GM23338 (cell line): Measurements from ENCODE around the gene TRIM32. TPM values are rescaled to one million over a fixed set of nuclear protein-coding genes. Genes with fewer than 3 reads are reported as not detected.

Experiments
- ATAC-seq: fragments of 200-7000 bp; cut with Tn5 transposase; 3 replicates; pipeline ENCODE4 v1.9.1; 2020
- DNase-seq: peaks from one replicate; pipeline ENCODE4 v3.0.0-alpha.2; 2015; ENCODE audit warnings: low spot score
- H2AFZ ChIP-seq: fragments of 200-600 bp; sonication (generic); 2 replicates; pipeline ENCODE4 v1.8.0; 2016; ENCODE audit warnings: antibody characterized with exemption, mild to moderate bottlenecking, moderate library complexity
- H3F3A ChIP-seq: fragments of 200-600 bp; sonication (generic); replicated peaks from 2 replicates; pipeline ENCODE4 v1.8.0; 2017; ENCODE audit warnings: antibody characterized with exemption, mixed run types, low read depth
- H3K27ac ChIP-seq: fragments of 200-600 bp; sonication (generic); 2 replicates; pipeline ENCODE4 v1.6.1; 2016; ENCODE audit warnings: low read depth
- H3K27me3 ChIP-seq: fragments of 200-600 bp; sonication (generic); 2 replicates; pipeline ENCODE4 v1.8.0; 2016; ENCODE audit warnings: mild to moderate bottlenecking, mixed run types, moderate library complexity; ENCODE audit not compliant: insufficient read depth
- H3K36me3 ChIP-seq: fragments of 200-600 bp; sonication (generic); 2 replicates; pipeline ENCODE4 v1.8.0; 2016; ENCODE audit warnings: mild to moderate bottlenecking; ENCODE audit not compliant: insufficient read depth
- H3K4me1 ChIP-seq: fragments of 200-600 bp; sonication (generic); 2 replicates; pipeline ENCODE4 v1.8.0; 2016; ENCODE audit warnings: mild to moderate bottlenecking, moderate library complexity; ENCODE audit not compliant: insufficient read depth
- H3K4me2 ChIP-seq: fragments of 200-600 bp; sonication (generic); 2 replicates; pipeline ENCODE4 v1.7.1; 2017; ENCODE audit warnings: mixed run types
- H3K4me3 ChIP-seq: fragments of 200-600 bp; sonication (generic); 2 replicates; pipeline ENCODE4 v1.6.1; 2016; ENCODE audit warnings: mixed run types
- H3K79me2 ChIP-seq: fragments of 200-600 bp; sonication (generic); replicated peaks from 2 replicates; pipeline ENCODE4 v1.8.0; 2017; ENCODE audit warnings: mild to moderate bottlenecking; ENCODE audit not compliant: insufficient read depth
- H3K9me2 ChIP-seq: fragments of 200-600 bp; sonication (generic); 2 replicates; pipeline ENCODE4 v1.8.0; 2017; ENCODE audit not compliant: insufficient read depth
- H4K20me1 ChIP-seq: fragments of 200-600 bp; sonication (generic); replicated peaks from 2 replicates; pipeline ENCODE4 v1.8.0; 2017; ENCODE audit warnings: mild to moderate bottlenecking; ENCODE audit not compliant: insufficient read depth
- H3K27ac Mint-ChIP-seq: 2 replicates; pipeline ENCODE4 v1.8.0; 2020; ENCODE audit warnings: inconsistent platforms, mild to moderate bottlenecking, moderate library complexity, mixed read lengths
- H3K27me3 Mint-ChIP-seq: 3 replicates; pipeline ENCODE4 v1.8.0; 2022; ENCODE audit warnings: low read depth, mild to moderate bottlenecking, moderate library complexity, mixed read lengths, inconsistent platforms; ENCODE audit not compliant: insufficient read depth, poor library complexity
- H3K36me3 Mint-ChIP-seq: 3 replicates; pipeline ENCODE4 v1.8.0; 2021; ENCODE audit warnings: low read depth, mild to moderate bottlenecking, inconsistent platforms, moderate library complexity, mixed read lengths
- H3K4me1 Mint-ChIP-seq: 3 replicates; pipeline ENCODE4 v1.8.0; 2020; ENCODE audit warnings: mild to moderate bottlenecking, inconsistent platforms, mixed read lengths
- H3K4me3 Mint-ChIP-seq: 3 replicates; pipeline ENCODE4 v1.8.0; 2021; ENCODE audit warnings: moderate library complexity, mild to moderate bottlenecking, inconsistent platforms, mixed read lengths
- H3K9me3 Mint-ChIP-seq: 3 replicates; pipeline ENCODE4 v1.8.0; 2020; ENCODE audit warnings: moderate library complexity, mild to moderate bottlenecking, inconsistent platforms, mixed read lengths
- CREB1 ChIP-seq: fragments of 250-450 bp; sonication (Bioruptor Pico); IDR thresholded peaks from 2 replicates; pipeline ENCODE4 v1.5.0; 2020; ENCODE audit warnings: low read depth, mild to moderate bottlenecking, moderate library complexity
- EZH2phosphoT487 ChIP-seq: fragments of 200-600 bp; sonication (generic); IDR thresholded peaks from one replicate; pipeline ENCODE4 v1.8.1; 2018; ENCODE audit warnings: antibody characterized with exemption; ENCODE audit not compliant: unreplicated experiment
- JUNB ChIP-seq: IDR thresholded peaks from one replicate; pipeline ENCODE4 v1.6.1; 2016; ENCODE audit warnings: antibody characterized with exemption; ENCODE audit not compliant: unreplicated experiment
- STAT1 ChIP-seq: IDR thresholded peaks from one replicate; pipeline ENCODE4 v1.6.1; 2016; ENCODE audit warnings: antibody characterized with exemption; ENCODE audit not compliant: unreplicated experiment
- ZNF331 ChIP-seq: fragments of 250-450 bp; sonication (Bioruptor Pico); IDR thresholded peaks from 2 replicates; pipeline ENCODE4 v1.5.0; 2020; ENCODE audit warnings: low read depth, mild to moderate bottlenecking, moderate library complexity
- polyA plus RNA-seq: library from polyadenylated mRNA; unstranded; fragments of >200 nt; fragmentation: Nextera tagmentation; extraction: Ambion mirVana; gene quantifications from 2 replicates; pipeline ENCODE4 v1.2.1, GENCODE V29; 2016
- total RNA-seq: library from RNA; depleted of rRNA; stranded (reverse); fragments of >200 nt; shearing (Covaris generic); gene quantifications from 2 replicates; pipeline ENCODE4 v1.2.3, GENCODE V29; 2014
- TF ChIP-seq, protein P1 (sequence below), 2 experiments: fragments of 200-600 bp in 1 of 2; sonication (generic) in 1 of 2; conservative IDR thresholded peaks; 2 replicates each; pipeline versions ENCODE4 v1.5.1 to v1.6.1; 2016 to 2017; ENCODE audit warnings: antibody characterized with exemption in 2 of 2, low read depth in 2 of 2, mild to moderate bottlenecking in 2 of 2, moderate library complexity in 1 of 2
- TF ChIP-seq, protein P2 (sequence below): IDR thresholded peaks from one replicate; pipeline ENCODE4 v1.6.1; 2018; ENCODE audit warnings: antibody characterized with exemption; ENCODE audit not compliant: unreplicated experiment
- TF ChIP-seq, protein P3 (sequence below): IDR thresholded peaks from 2 replicates; pipeline ENCODE4 v1.6.1; 2016; ENCODE audit warnings: antibody characterized with exemption
- TF ChIP-seq, protein P4 (sequence below): fragments of 250-450 bp; sonication (Bioruptor Pico); IDR thresholded peaks from 2 replicates; pipeline ENCODE4 v1.5.0; 2020; ENCODE audit warnings: mild to moderate bottlenecking, moderate library complexity

Gene TRIM32
- total and polyA plus RNA-seq, 2 experiments from 2014 or later = 6.7 to 16.3 TPM

DNA sequence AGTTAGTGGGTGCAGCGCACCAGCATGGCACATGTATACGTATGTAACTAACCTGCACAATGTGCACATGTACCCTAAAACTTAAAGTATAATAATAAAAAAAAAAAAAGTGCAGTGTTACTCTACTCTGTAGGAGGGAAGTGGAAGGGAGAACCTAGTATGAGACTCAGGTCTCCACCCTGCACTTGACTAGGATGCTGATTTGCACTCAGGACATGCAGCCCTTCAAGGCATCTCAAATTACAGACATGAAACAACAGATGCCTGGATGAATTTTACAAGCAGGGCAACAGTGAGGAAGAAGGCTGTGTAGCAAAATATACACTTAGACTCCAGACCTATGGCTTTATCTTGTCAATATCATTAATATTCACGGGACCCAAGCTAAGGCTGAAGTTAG is 16.5 kb downstream of the TRIM32 start:
- H4K20me1 ChIP-seq = peaks cover 8% of the 10 kb centered on the region; the same call in 1 of the 2 replicates
- H3K79me2 ChIP-seq = no peaks in the 10 kb centered on the region
- no peak overlapping the region for H3K27ac Mint-ChIP-seq
- H3K4me1 ChIP-seq = peaks cover 6% of the 10 kb centered on the region; the same call in 1 of the 2 replicates
- H3K4me2 ChIP-seq = no peak overlapping the region
- no peaks in the 10 kb centered on the region for H3K27me3 ChIP-seq
- DNase-seq (no peak), ATAC-seq (no peak)
- H3K27me3 Mint-ChIP-seq = peaks cover 1% of the 10 kb centered on the region
- H3K9me2 ChIP-seq = no peaks in the 10 kb centered on the region
- H3K27ac ChIP-seq = no peak overlapping the region
- no peak overlapping the region for H3K4me3 ChIP-seq
- TF ChIP-seq ZNF331 (CRISPR knock-in tag) = no peak
- H3K9me3 Mint-ChIP-seq = no peaks in the 10 kb centered on the region
- H3K36me3 Mint-ChIP-seq = peaks cover 13% of the 10 kb centered on the region; the same call in 2 of the 3 replicates
- no peak overlapping the region for H2AFZ ChIP-seq
- no peaks in the 10 kb centered on the region for H3F3A ChIP-seq
- peaks cover 10% of the 10 kb centered on the region; the same call in 1 of the 2 replicates for H3K36me3 ChIP-seq
- H3K4me1 Mint-ChIP-seq = peaks cover 10% of the 10 kb centered on the region; the same call in 2 of the 3 replicates
- H3K4me3 Mint-ChIP-seq = no peak overlapping the region

DNA sequence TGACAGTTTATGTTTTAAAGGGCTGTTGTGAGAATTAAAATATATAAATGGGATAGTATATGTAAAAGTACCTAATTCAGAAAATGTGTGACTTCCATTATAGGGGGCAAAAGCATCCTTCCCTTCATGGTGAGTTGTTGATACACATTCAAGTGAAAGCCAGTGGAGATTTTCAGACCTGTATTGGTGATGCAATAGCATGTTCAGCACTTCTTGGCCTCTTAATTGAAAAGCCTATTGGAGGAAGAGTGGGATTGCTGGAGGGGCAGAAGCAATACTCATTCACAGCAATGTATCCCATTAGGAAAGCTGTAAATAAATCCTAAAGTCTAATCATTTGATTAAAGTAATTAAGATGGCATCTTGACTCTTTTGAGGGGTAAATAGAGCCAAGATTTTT is 17.4 kb downstream of the TRIM32 start:
- Mint-ChIP-seq H3K36me3 (peaks cover 7% of the 10 kb centered on the region; the same call in 2 of the 3 replicates), H3K27me3 (peaks cover 1% of the 10 kb centered on the region), H3K4me1 (peaks cover 10% of the 10 kb centered on the region; the same call in 2 of the 3 replicates), H3K9me3 (no peaks in the 10 kb centered on the region), H3K27ac (no peak overlapping the region), H3K4me3 (no peak overlapping the region)
- ATAC-seq (no peak), DNase-seq (no peak)
- Histone ChIP-seq H3K4me2 (no peak overlapping the region), H3F3A (no peaks in the 10 kb centered on the region), H3K9me2 (no peaks in the 10 kb centered on the region), H4K20me1 (peaks cover 12% of the 10 kb centered on the region; the same call in 1 of the 2 replicates), H3K27ac (no peak overlapping the region), H3K36me3 (peaks cover 7% of the 10 kb centered on the region; the same call in 1 of the 2 replicates), H2AFZ (no peak overlapping the region), H3K4me3 (no peak overlapping the region), H3K4me1 (peaks cover 6% of the 10 kb centered on the region; the same call in 1 of the 2 replicates), H3K79me2 (no peaks in the 10 kb centered on the region), H3K27me3 (no peaks in the 10 kb centered on the region)
- TF ChIP-seq CREB1 (CRISPR knock-in tag) (no peak), STAT1 (no peak), JUNB (no peak), EZH2phosphoT487 (no peak)
- TF ChIP-seq, protein P1, sequence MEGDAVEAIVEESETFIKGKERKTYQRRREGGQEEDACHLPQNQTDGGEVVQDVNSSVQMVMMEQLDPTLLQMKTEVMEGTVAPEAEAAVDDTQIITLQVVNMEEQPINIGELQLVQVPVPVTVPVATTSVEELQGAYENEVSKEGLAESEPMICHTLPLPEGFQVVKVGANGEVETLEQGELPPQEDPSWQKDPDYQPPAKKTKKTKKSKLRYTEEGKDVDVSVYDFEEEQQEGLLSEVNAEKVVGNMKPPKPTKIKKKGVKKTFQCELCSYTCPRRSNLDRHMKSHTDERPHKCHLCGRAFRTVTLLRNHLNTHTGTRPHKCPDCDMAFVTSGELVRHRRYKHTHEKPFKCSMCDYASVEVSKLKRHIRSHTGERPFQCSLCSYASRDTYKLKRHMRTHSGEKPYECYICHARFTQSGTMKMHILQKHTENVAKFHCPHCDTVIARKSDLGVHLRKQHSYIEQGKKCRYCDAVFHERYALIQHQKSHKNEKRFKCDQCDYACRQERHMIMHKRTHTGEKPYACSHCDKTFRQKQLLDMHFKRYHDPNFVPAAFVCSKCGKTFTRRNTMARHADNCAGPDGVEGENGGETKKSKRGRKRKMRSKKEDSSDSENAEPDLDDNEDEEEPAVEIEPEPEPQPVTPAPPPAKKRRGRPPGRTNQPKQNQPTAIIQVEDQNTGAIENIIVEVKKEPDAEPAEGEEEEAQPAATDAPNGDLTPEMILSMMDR (conservative IDR thresholded peaks at IDR 0.05; ENCODE audit: low read depth in 2 of 2) = no peak
- TF ChIP-seq, protein P2, sequence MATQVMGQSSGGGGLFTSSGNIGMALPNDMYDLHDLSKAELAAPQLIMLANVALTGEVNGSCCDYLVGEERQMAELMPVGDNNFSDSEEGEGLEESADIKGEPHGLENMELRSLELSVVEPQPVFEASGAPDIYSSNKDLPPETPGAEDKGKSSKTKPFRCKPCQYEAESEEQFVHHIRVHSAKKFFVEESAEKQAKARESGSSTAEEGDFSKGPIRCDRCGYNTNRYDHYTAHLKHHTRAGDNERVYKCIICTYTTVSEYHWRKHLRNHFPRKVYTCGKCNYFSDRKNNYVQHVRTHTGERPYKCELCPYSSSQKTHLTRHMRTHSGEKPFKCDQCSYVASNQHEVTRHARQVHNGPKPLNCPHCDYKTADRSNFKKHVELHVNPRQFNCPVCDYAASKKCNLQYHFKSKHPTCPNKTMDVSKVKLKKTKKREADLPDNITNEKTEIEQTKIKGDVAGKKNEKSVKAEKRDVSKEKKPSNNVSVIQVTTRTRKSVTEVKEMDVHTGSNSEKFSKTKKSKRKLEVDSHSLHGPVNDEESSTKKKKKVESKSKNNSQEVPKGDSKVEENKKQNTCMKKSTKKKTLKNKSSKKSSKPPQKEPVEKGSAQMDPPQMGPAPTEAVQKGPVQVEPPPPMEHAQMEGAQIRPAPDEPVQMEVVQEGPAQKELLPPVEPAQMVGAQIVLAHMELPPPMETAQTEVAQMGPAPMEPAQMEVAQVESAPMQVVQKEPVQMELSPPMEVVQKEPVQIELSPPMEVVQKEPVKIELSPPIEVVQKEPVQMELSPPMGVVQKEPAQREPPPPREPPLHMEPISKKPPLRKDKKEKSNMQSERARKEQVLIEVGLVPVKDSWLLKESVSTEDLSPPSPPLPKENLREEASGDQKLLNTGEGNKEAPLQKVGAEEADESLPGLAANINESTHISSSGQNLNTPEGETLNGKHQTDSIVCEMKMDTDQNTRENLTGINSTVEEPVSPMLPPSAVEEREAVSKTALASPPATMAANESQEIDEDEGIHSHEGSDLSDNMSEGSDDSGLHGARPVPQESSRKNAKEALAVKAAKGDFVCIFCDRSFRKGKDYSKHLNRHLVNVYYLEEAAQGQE = no peak
- TF ChIP-seq, protein P3, sequence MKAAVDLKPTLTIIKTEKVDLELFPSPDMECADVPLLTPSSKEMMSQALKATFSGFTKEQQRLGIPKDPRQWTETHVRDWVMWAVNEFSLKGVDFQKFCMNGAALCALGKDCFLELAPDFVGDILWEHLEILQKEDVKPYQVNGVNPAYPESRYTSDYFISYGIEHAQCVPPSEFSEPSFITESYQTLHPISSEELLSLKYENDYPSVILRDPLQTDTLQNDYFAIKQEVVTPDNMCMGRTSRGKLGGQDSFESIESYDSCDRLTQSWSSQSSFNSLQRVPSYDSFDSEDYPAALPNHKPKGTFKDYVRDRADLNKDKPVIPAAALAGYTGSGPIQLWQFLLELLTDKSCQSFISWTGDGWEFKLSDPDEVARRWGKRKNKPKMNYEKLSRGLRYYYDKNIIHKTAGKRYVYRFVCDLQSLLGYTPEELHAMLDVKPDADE = no peak
- TF ChIP-seq, protein P4, sequence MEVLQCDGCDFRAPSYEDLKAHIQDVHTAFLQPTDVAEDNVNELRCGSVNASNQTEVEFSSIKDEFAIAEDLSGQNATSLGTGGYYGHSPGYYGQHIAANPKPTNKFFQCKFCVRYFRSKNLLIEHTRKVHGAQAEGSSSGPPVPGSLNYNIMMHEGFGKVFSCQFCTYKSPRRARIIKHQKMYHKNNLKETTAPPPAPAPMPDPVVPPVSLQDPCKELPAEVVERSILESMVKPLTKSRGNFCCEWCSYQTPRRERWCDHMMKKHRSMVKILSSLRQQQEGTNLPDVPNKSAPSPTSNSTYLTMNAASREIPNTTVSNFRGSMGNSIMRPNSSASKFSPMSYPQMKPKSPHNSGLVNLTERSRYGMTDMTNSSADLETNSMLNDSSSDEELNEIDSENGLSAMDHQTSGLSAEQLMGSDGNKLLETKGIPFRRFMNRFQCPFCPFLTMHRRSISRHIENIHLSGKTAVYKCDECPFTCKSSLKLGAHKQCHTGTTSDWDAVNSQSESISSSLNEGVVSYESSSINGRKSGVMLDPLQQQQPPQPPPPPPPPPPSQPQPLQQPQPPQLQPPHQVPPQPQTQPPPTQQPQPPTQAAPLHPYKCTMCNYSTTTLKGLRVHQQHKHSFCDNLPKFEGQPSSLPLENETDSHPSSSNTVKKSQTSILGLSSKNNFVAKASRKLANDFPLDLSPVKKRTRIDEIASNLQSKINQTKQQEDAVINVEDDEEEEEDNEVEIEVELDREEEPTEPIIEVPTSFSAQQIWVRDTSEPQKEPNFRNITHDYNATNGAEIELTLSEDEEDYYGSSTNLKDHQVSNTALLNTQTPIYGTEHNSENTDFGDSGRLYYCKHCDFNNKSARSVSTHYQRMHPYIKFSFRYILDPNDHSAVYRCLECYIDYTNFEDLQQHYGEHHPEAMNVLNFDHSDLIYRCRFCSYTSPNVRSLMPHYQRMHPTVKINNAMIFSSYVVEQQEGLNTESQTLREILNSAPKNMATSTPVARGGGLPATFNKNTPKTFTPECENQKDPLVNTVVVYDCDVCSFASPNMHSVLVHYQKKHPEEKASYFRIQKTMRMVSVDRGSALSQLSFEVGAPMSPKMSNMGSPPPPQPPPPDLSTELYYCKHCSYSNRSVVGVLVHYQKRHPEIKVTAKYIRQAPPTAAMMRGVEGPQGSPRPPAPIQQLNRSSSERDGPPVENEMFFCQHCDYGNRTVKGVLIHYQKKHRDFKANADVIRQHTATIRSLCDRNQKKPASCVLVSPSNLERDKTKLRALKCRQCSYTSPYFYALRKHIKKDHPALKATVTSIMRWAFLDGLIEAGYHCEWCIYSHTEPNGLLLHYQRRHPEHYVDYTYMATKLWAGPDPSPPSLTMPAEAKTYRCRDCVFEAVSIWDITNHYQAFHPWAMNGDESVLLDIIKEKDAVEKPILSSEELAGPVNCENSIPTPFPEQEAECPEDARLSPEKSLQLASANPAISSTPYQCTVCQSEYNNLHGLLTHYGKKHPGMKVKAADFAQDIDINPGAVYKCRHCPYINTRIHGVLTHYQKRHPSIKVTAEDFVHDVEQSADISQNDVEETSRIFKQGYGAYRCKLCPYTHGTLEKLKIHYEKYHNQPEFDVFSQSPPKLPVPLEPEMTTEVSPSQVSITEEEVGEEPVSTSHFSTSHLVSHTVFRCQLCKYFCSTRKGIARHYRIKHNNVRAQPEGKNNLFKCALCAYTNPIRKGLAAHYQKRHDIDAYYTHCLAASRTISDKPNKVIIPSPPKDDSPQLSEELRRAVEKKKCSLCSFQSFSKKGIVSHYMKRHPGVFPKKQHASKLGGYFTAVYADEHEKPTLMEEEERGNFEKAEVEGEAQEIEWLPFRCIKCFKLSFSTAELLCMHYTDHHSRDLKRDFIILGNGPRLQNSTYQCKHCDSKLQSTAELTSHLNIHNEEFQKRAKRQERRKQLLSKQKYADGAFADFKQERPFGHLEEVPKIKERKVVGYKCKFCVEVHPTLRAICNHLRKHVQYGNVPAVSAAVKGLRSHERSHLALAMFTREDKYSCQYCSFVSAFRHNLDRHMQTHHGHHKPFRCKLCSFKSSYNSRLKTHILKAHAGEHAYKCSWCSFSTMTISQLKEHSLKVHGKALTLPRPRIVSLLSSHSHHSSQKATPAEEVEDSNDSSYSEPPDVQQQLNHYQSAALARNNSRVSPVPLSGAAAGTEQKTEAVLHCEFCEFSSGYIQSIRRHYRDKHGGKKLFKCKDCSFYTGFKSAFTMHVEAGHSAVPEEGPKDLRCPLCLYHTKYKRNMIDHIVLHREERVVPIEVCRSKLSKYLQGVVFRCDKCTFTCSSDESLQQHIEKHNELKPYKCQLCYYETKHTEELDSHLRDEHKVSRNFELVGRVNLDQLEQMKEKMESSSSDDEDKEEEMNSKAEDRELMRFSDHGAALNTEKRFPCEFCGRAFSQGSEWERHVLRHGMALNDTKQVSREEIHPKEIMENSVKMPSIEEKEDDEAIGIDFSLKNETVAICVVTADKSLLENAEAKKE (CRISPR knock-in tag) = no peak
